ENCODE measurements around the gene CELF1. TPM values are rescaled to one million over a fixed set of nuclear protein-coding genes. Genes with fewer than 3 reads are reported as not detected.

The CELF1 gene
- total and polyA plus RNA-seq, 9 of the 15 experiments (the other 6 are each of a cell fraction or from before 2014, with no cell fraction given), result 11.3 to 142 (median 77.4) TPM

- no TSS peak for BruUV-seq (replicated peaks)
- ATAC-seq (no peak), DNase-seq (ENCODE audit: extremely low read depth in 1 of 4, low spot score in 3 of 4) (no peak), FAIRE-seq (no peak)
- Histone ChIP-seq H3K4me2 (ENCODE audit: insufficient read depth, low read length) (no peak overlapping the region), H3K79me2 (ENCODE audit: control insufficient read depth, insufficient read depth, low read length) (peaks cover 24% of the 10 kb centered on the region), H3K9ac (ENCODE audit: insufficient read depth in 1 of 2, low read depth in 2 of 2, low read length in 2 of 2) (no peak overlapping the region), H3K9me3 (replicated peaks; ENCODE audit: control insufficient read depth, insufficient read depth, low read depth, low read length) (no peaks in the 10 kb centered on the region), H3K4me1 (replicated peaks in 1 of 2; ENCODE audit: control insufficient read depth in 2 of 2, insufficient read depth in 2 of 2, low read length in 2 of 2) (peaks cover 0 to 13% of the 10 kb centered on the region in 2 experiments; a peak in 2 of 5 replicates), H4K20me1 (replicated peaks; ENCODE audit: control insufficient read depth, insufficient read depth, low read length) (no peaks in the 10 kb centered on the region), H3K27ac (ENCODE audit: extremely low read depth, low read depth, low read length) (no peak overlapping the region), H3K27me3 (ENCODE audit: control insufficient read depth in 2 of 2, insufficient read depth in 2 of 2, low read length in 2 of 2) (no peaks in the 10 kb centered on the region), H3K4me3 (no peak overlapping the region), H2AFZ (ENCODE audit: low read depth, low read length) (no peak overlapping the region), H3K9me1 (ENCODE audit: control insufficient read depth, insufficient read depth, low read length) (no peaks in the 10 kb centered on the region), H3K36me3 (ENCODE audit: control insufficient read depth, insufficient read depth, low read length) (peaks cover 85% of the 10 kb centered on the region)
- ChIA-PET CTCF (ENCODE audit: low intra/inter-chr PET ratio) (no interaction called here), POLR2A (interaction anchor here (0.6 to 0.8 kb wide), 2 partner anchors 26 to 31 kb away, joined by 4 read pairs; no protein-coding TSS in a partner anchor)
- in situ Hi-C loops (cut with MboI) (no loop called here), intact Hi-C loops (cut with micrococcal nuclease) (loop anchor here (10.0 kb wide), 1 partner anchor 130 kb away; no protein-coding TSS in a partner anchor)
- TF ChIP-seq CEBPG (CRISPR knock-in tag; IDR thresholded peaks at IDR 0.05) (no peak), CEBPG (tag; conservative IDR thresholded peaks at IDR 0.05 in 1 of 2, IDR thresholded peaks at IDR 0.05 in 1 of 2) (peak in 1 of 2 experiments; percentile 62; a peak in 1 of 4 replicates), CEBPB (tag; IDR thresholded peaks at IDR 0.05) (peak; percentile 73), E2F1 (CRISPR knock-in tag; IDR thresholded peaks at IDR 0.05) (no peak), ATF1 (CRISPR knock-in tag; IDR thresholded peaks at IDR 0.05) (no peak), ATF1 (tag; IDR thresholded peaks at IDR 0.05) (no peak), PKNOX1 (IDR thresholded peaks at IDR 0.05) (no peak)
- WGBS (ENCODE audit: insufficient coverage, low coverage, missing lambda C conversion rate), result 95% methylated on average over 7 of the region's 7 CpGs
Observed at GRCh38 chr11:47485107-47485506, 67.8 kb downstream of the CELF1 start.
